Breast epithelium (tissue), 3 donors: Measurements from ENCODE around the gene RAMACL.

Experiments
- POLR2A ChIP-seq: fragments of 450-650 bp; IDR thresholded peaks from one replicate; pipeline ENCODE4 v1.6.1; 2016; ENCODE audit warnings: antibody characterized with exemption, mild to moderate bottlenecking, moderate library complexity
- POLR2AphosphoS5 ChIP-seq, 3 donors: sonication (generic); formaldehyde crosslinking; IDR thresholded peaks; one replicate each; pipeline ENCODE4 v1.6.1; 2017; ENCODE audit warnings: antibody characterized with exemption in 3 of 3

- no peak for TF ChIP-seq POLR2AphosphoS5 (IDR thresholded peaks at IDR 0.05)
- TF ChIP-seq POLR2A = no peak
Measured at GRCh38 chr6:166591961-166592520, 5.6 kb upstream of the RAMACL start.
